ENCODE measurements around the gene NLRP1.

DNA sequence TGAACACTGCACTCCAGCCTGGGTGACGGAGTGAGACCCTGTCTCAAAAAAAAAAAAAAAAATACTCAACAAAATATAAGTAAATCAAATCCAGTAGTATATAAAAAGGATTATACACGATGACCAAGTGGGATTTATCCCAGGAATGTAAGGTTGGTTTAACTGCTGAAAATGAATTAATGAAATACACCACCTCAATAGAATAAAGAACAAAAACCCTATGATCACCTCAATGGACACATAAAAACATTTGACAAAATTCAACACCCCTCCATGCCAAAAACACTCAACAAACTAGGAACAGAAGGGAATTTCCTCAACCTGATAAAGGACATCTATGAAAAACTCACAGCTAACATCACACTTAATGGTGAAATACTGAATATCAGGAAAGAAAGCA is 91.3 kb downstream of the NLRP1 start:
- TF ChIP-seq, protein P1, sequence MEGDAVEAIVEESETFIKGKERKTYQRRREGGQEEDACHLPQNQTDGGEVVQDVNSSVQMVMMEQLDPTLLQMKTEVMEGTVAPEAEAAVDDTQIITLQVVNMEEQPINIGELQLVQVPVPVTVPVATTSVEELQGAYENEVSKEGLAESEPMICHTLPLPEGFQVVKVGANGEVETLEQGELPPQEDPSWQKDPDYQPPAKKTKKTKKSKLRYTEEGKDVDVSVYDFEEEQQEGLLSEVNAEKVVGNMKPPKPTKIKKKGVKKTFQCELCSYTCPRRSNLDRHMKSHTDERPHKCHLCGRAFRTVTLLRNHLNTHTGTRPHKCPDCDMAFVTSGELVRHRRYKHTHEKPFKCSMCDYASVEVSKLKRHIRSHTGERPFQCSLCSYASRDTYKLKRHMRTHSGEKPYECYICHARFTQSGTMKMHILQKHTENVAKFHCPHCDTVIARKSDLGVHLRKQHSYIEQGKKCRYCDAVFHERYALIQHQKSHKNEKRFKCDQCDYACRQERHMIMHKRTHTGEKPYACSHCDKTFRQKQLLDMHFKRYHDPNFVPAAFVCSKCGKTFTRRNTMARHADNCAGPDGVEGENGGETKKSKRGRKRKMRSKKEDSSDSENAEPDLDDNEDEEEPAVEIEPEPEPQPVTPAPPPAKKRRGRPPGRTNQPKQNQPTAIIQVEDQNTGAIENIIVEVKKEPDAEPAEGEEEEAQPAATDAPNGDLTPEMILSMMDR (IDR thresholded peaks at IDR 0.05): no peak
- TF ChIP-seq POLR2A (IDR thresholded peaks at IDR 0.05): no peak

Measured in adrenal gland (tissue), 5 donors.